PFSK-1 (cell line): Measurements from ENCODE around the gene TMEM196.

Source experiments
- FOXP2 ChIP-seq: optimal IDR thresholded peaks from 2 replicates; pipeline ENCODE3; 2011; ENCODE audit warnings: borderline replicate concordance, control low read depth, inconsistent platforms; ENCODE audit not compliant: insufficient read depth; ENCODE audit errors: extremely low read length, extremely low read depth
- POLR2AphosphoS5 ChIP-seq: IDR thresholded peaks from 2 replicates; pipeline ENCODE4 v1.6.1; 2012; ENCODE audit warnings: low read depth, mild to moderate bottlenecking, control low read depth, low read length, moderate library complexity
- REST ChIP-seq, 2 experiments: IDR thresholded peaks; 2 replicates each; pipeline versions ENCODE4 v1.6.1 to v1.8.0; 2011 to 2012; ENCODE audit warnings: low read depth in 2 of 2, low read length in 2 of 2, control low read depth in 1 of 2, inconsistent platforms in 1 of 2, mild to moderate bottlenecking in 1 of 2, moderate library complexity in 1 of 2; ENCODE audit not compliant: insufficient read depth in 1 of 2
- SIN3A ChIP-seq: IDR thresholded peaks from 2 replicates; pipeline ENCODE4 v1.6.1; 2012; ENCODE audit warnings: mild to moderate bottlenecking, low read length, moderate library complexity, borderline replicate concordance; ENCODE audit not compliant: insufficient read depth
- TAF1 ChIP-seq: IDR thresholded peaks from 2 replicates; pipeline ENCODE4 v1.6.1; 2012; ENCODE audit warnings: low read length, control low read depth, borderline replicate concordance; ENCODE audit not compliant: insufficient read depth

The TMEM196 gene

GRCh38 chr7:19708397-19709248 lies 64.8 kb downstream of the TMEM196 start, which contains the start of gene POLR1F:
Gene POLR1F, minus strand, starts transcription at chr7:19709037. Its CDS starts 21 bp downstream, at chr7:19709016.
- TF ChIP-seq POLR2AphosphoS5 (peak; percentile 88), REST (IDR thresholded peaks at IDR 0.05; ENCODE audit: insufficient read depth in 1 of 2, low read depth in 2 of 2, low read length in 2 of 2) (peak in 1 of 2 experiments; percentile 49; a peak in 2 of 4 replicates), SIN3A (peak; percentile 92; the same call in 1 of the 2 replicates), FOXP2 (no peak), TAF1 (peak; percentile 93)

- no peak for TF ChIP-seq SIN3A
- TF ChIP-seq FOXP2: no peak
- TF ChIP-seq TAF1: no peak
- no peak for TF ChIP-seq REST (IDR thresholded peaks at IDR 0.05; ENCODE audit: insufficient read depth in 1 of 2, low read depth in 2 of 2, low read length in 2 of 2)
- TF ChIP-seq POLR2AphosphoS5: no peak
Measured at GRCh38 chr7:19707240-19707639, 66.2 kb downstream of the TMEM196 start.

GRCh38 chr7:19705663-19706062 lies 67.8 kb downstream of the TMEM196 start:
- TF ChIP-seq REST (IDR thresholded peaks at IDR 0.05; ENCODE audit: insufficient read depth in 1 of 2, low read depth in 2 of 2, low read length in 2 of 2): no peak
- TF ChIP-seq FOXP2: no peak
- no peak for TF ChIP-seq SIN3A
- no peak for TF ChIP-seq POLR2AphosphoS5
- no peak for TF ChIP-seq TAF1

- TF ChIP-seq REST (IDR thresholded peaks at IDR 0.05; ENCODE audit: insufficient read depth in 1 of 2, low read depth in 2 of 2, low read length in 2 of 2) (no peak), SIN3A (no peak), FOXP2 (no peak), POLR2AphosphoS5 (no peak), TAF1 (no peak)
Measured at GRCh38 chr7:19701471-19701870, 71.9 kb downstream of the TMEM196 start.
